ENCODE data around the gene DIO3.

The DIO3 gene

DNA sequence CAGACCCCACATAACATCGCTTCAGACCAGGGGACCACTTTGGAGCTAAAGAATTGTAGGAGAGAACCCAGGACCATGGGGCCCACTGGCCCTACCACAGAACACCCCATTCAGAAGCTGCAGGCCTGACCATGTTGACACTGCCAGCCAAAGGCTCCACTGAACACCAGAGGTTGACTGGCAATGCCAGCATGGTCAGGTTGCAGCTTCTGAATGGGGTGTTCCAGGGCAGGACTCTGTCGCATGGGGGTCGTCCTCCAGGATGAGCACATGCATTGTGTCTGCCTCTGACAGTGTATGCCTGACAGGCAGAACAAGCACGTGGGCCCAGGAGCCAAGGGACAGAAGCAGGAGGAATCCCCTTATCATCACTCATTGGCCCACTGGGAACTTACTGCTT, 34.1 kb downstream of the DIO3 start:
- TF ChIP-seq, protein P1, sequence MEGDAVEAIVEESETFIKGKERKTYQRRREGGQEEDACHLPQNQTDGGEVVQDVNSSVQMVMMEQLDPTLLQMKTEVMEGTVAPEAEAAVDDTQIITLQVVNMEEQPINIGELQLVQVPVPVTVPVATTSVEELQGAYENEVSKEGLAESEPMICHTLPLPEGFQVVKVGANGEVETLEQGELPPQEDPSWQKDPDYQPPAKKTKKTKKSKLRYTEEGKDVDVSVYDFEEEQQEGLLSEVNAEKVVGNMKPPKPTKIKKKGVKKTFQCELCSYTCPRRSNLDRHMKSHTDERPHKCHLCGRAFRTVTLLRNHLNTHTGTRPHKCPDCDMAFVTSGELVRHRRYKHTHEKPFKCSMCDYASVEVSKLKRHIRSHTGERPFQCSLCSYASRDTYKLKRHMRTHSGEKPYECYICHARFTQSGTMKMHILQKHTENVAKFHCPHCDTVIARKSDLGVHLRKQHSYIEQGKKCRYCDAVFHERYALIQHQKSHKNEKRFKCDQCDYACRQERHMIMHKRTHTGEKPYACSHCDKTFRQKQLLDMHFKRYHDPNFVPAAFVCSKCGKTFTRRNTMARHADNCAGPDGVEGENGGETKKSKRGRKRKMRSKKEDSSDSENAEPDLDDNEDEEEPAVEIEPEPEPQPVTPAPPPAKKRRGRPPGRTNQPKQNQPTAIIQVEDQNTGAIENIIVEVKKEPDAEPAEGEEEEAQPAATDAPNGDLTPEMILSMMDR (conservative IDR thresholded peaks at IDR 0.05; ENCODE audit: low read depth, low read length): no peak
- Histone ChIP-seq H3K4me2 (no peak overlapping the region), H3K4me1 (ENCODE audit: low read depth, poor library complexity, severe bottlenecking) (no peaks in the 10 kb centered on the region), H3K27ac (no peak overlapping the region), H3K4me3 (IDR thresholded peaks at IDR 0.05; ENCODE audit: insufficient read depth, low read depth, low read length) (no peak overlapping the region), H3K36me3 (ENCODE audit: insufficient read depth) (no peaks in the 10 kb centered on the region), H2AFZ (ENCODE audit: low read depth) (no peak overlapping the region), H3K79me2 (ENCODE audit: insufficient read depth, low read depth) (no peaks in the 10 kb centered on the region), H3K9ac (no peak overlapping the region), H3K27me3 (ENCODE audit: insufficient read depth, low read depth) (peaks cover 4% of the 10 kb centered on the region; the same call in 1 of the 2 replicates), H4K20me1 (ENCODE audit: insufficient read depth) (no peaks in the 10 kb centered on the region)

DNA sequence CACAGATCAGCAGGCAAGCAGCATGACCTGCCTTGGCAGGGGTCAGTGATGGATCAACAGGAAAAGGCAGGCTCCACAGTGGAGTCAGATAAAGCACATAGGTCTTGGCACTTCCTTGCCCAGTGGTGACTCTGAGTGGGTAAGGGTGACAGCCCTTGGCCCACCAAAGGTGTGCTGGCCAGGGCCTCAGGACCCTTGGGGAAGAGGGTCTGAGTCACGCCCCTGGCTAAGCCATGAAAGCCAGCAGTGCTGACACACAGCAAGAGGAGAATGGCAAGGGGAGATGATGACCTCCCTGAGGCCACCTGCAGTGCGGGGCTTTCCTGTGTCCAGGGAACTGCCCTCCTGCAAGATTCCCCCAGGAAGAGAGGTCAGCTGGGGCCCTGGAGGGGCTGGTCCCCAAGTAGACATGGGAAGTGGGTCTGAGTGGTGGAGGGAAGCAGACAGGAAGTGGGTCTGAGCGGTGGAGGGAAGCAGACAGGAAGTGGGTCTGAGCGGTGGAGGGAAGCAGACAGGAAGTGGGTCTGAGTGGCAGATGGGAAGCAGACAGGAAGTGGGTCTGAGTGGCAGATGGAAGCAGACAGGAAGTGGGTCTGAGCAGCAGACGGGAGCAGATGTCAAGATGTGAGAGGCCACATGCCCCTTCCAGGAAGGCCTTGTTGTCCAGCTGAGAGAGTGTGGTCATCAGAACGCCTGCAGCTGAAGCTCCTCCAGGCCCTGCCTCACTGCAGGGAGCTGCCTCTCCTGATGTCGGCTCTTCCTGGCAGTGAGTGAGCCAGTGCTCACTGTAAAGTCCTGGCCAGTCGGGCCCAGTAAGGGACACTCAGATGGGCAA, 34.8 kb downstream of the DIO3 start:
- Histone ChIP-seq H3K27ac (no peak overlapping the region), H2AFZ (ENCODE audit: low read depth) (peak overlapping the region; percentile 26; the same call in 1 of the 2 replicates), H3K36me3 (ENCODE audit: insufficient read depth) (no peaks in the 10 kb centered on the region), H3K4me3 (IDR thresholded peaks at IDR 0.05; ENCODE audit: insufficient read depth, low read depth, low read length) (no peak overlapping the region), H3K4me1 (ENCODE audit: low read depth, poor library complexity, severe bottlenecking) (no peaks in the 10 kb centered on the region), H4K20me1 (ENCODE audit: insufficient read depth) (no peaks in the 10 kb centered on the region), H3K27me3 (ENCODE audit: insufficient read depth, low read depth) (peaks cover 4% of the 10 kb centered on the region; the same call in 1 of the 2 replicates), H3K79me2 (ENCODE audit: insufficient read depth, low read depth) (no peaks in the 10 kb centered on the region), H3K9ac (no peak overlapping the region), H3K4me2 (no peak overlapping the region)
- TF ChIP-seq, protein P1 (conservative IDR thresholded peaks at IDR 0.05; ENCODE audit: low read depth, low read length): no peak

DNA sequence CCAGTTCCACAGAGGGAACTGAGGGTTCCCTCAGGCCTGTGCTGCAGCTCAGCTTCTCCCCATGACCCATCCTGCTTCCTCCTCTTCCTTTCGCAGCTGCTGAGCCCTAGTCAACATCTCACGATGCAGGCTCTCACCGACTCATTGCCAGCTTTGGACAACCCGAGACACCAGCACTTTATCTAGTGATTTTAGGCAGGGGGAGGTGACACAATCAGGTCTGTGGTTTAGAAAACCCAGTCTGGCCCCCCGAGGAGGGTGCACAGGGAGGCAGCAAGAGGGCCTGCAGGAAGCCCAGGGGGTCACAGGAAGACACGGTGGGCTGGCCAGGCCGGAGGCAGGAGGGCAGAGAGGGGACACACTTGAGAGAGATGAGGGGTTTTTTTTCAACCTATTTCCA, 35.4 kb downstream of the DIO3 start:
- TF ChIP-seq, protein P1 (conservative IDR thresholded peaks at IDR 0.05; ENCODE audit: low read depth, low read length): no peak
- no peak overlapping the region for H3K27ac ChIP-seq
- H3K79me2 ChIP-seq (ENCODE audit: insufficient read depth, low read depth): no peaks in the 10 kb centered on the region
- H2AFZ ChIP-seq (ENCODE audit: low read depth): 0 out of 2 replicates have a peak overlapping the region, but pooled peaks have one; percentile 26
- no peak overlapping the region for H3K4me2 ChIP-seq
- no peaks in the 10 kb centered on the region for H4K20me1 ChIP-seq (ENCODE audit: insufficient read depth)
- no peaks in the 10 kb centered on the region for H3K36me3 ChIP-seq (ENCODE audit: insufficient read depth)
- H3K27me3 ChIP-seq (ENCODE audit: insufficient read depth, low read depth): no peaks in the 10 kb centered on the region; the same call in 1 of the 2 replicates
- H3K9ac ChIP-seq: no peak overlapping the region
- H3K4me3 ChIP-seq (IDR thresholded peaks at IDR 0.05; ENCODE audit: insufficient read depth, low read depth, low read length): no peak overlapping the region
- no peaks in the 10 kb centered on the region for H3K4me1 ChIP-seq (ENCODE audit: low read depth, poor library complexity, severe bottlenecking)

DNA sequence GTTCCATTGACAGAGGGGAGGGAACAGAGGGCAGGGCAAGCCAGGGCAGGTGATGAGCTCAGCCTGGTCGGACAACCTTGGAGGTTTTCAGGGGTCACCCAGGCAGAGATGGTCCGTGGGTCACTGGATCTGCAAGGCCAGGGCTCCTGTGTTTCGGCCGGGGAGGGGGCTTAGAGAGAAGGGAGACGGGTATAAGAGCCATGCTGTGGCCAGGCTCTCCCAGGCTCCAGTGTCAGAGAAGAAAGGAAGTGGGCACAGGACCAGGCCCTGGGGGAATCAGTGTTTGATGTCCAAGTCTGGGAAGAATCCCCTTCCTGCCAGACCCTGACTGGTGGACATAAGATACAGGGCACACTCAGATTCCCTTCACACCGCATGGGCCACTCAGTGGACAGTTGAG, 36.9 kb downstream of the DIO3 start:
- Histone ChIP-seq H3K27me3 (ENCODE audit: insufficient read depth, low read depth) (no peaks in the 10 kb centered on the region; the same call in 1 of the 2 replicates), H2AFZ (ENCODE audit: low read depth) (no peak overlapping the region), H3K36me3 (ENCODE audit: insufficient read depth) (no peaks in the 10 kb centered on the region), H3K4me3 (IDR thresholded peaks at IDR 0.05; ENCODE audit: insufficient read depth, low read depth, low read length) (no peak overlapping the region), H4K20me1 (ENCODE audit: insufficient read depth) (no peaks in the 10 kb centered on the region), H3K27ac (no peak overlapping the region), H3K9ac (no peak overlapping the region), H3K4me1 (ENCODE audit: low read depth, poor library complexity, severe bottlenecking) (no peaks in the 10 kb centered on the region), H3K79me2 (ENCODE audit: insufficient read depth, low read depth) (no peaks in the 10 kb centered on the region), H3K4me2 (no peak overlapping the region)
- TF ChIP-seq, protein P1 (conservative IDR thresholded peaks at IDR 0.05; ENCODE audit: low read depth, low read length): no peak

Measured in KMS-11 (cell line).